ENCODE results near the gene RPL36.

GRCh38 chr19:5705552-5705951 lies 15.5 kb downstream of the RPL36 start:
- no peak for TF ChIP-seq CTCF (IDR thresholded peaks at IDR 0.05; ENCODE audit: low read length)
- TF ChIP-seq EZH2 (optimal IDR thresholded peaks at IDR 0.05; ENCODE audit: low read depth, low read length), result no peak
- TF ChIP-seq EZH2phosphoT487 (IDR thresholded peaks at IDR 0.05; ENCODE audit: low read length), result no peak
